C4-2B (cell line): ENCODE results near the gene WWOX.

Experiments used
- ZFX ChIP-seq: fragments of 450-650 bp; IDR thresholded peaks from 2 replicates; pipeline ENCODE4 v1.6.1; 2017
- TF ChIP-seq, protein P1 (sequence below): fragments of 450-650 bp; conservative IDR thresholded peaks from 2 replicates; pipeline ENCODE4 v1.5.1; 2017; ENCODE audit warnings: mild to moderate bottlenecking

GRCh38 chr16:79154086-79154485 lies 1054.6 kb downstream of the WWOX start:
- TF ChIP-seq, protein P1, sequence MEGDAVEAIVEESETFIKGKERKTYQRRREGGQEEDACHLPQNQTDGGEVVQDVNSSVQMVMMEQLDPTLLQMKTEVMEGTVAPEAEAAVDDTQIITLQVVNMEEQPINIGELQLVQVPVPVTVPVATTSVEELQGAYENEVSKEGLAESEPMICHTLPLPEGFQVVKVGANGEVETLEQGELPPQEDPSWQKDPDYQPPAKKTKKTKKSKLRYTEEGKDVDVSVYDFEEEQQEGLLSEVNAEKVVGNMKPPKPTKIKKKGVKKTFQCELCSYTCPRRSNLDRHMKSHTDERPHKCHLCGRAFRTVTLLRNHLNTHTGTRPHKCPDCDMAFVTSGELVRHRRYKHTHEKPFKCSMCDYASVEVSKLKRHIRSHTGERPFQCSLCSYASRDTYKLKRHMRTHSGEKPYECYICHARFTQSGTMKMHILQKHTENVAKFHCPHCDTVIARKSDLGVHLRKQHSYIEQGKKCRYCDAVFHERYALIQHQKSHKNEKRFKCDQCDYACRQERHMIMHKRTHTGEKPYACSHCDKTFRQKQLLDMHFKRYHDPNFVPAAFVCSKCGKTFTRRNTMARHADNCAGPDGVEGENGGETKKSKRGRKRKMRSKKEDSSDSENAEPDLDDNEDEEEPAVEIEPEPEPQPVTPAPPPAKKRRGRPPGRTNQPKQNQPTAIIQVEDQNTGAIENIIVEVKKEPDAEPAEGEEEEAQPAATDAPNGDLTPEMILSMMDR: no peak
- no peak for TF ChIP-seq ZFX
